Ascending aorta (tissue), 2 donors: Measurements from ENCODE around the gene GIPC1. TPM values are rescaled to one million over a fixed set of nuclear protein-coding genes. Genes with fewer than 3 reads are reported as not detected.

Experiments
- DNase-seq, 2 donors: peaks; one replicate each; pipeline ENCODE4 v3.0.0-alpha.2; 2019; ENCODE audit warnings: low spot score in 2 of 2
- H3K27ac ChIP-seq, 2 donors: fragments of 200-600 bp; sonication (generic); one replicate each; pipeline ENCODE4 v1.5.1; 2016 to 2017; ENCODE audit warnings: mild to moderate bottlenecking in 1 of 2
- H3K27me3 ChIP-seq: fragments of 200-600 bp; sonication (generic); one replicate; pipeline ENCODE4 v1.5.1; 2017
- H3K36me3 ChIP-seq, 2 donors: fragments of 200-600 bp; sonication (generic); one replicate each; pipeline ENCODE4 v1.5.1; 2016
- H3K4me1 ChIP-seq, 2 donors: fragments of 200-600 bp; sonication (generic); one replicate each; pipeline ENCODE4 v1.5.1; 2016 to 2017; ENCODE audit warnings: mild to moderate bottlenecking in 1 of 2
- H3K4me3 ChIP-seq, 2 donors: fragments of 200-600 bp; sonication (generic); one replicate each; pipeline ENCODE4 v1.5.1; 2016 to 2017; ENCODE audit warnings: mild to moderate bottlenecking in 1 of 2
- H3K9me3 ChIP-seq, 2 donors: fragments of 200-600 bp; sonication (generic); one replicate each; pipeline ENCODE4 v1.5.1; 2016
- CTCF ChIP-seq, 3 experiments: fragments of 200-600 bp in 2 of 3; fragments of 450-650 bp in 1 of 3; sonication (generic) in 2 of 3; IDR thresholded peaks; one replicate each; pipeline ENCODE4 v1.5.1; 2016 to 2019; ENCODE audit warnings: antibody characterized with exemption in 3 of 3, mild to moderate bottlenecking in 1 of 3, moderate library complexity in 1 of 3
- intact Hi-C: fragments of 100-400 bp; cut with DNase I; formaldehyde crosslinking; loops from one replicate; pipeline ENCODE4 v1.15.1; 2023
- total RNA-seq: library from RNA; depleted of rRNA; stranded (reverse); fragments of >200 nt; gene quantifications from one replicate; pipeline ENCODE4 v1.1.0, GENCODE V29; 2016

The GIPC1 gene
- total RNA-seq, 1 donor from 2014 or later = 123 TPM

GRCh38 chr19:14502334-14503092 is 6.6 kb upstream of the GIPC1 start:
- TF ChIP-seq CTCF (IDR thresholded peaks at IDR 0.05) = no peak
- intact Hi-C loops = no loop called here

GRCh38 chr19:14497228-14497921 is 1.4 kb upstream of the GIPC1 start:
- Histone ChIP-seq H3K4me1 (peaks cover 0 to 17% of the 10 kb centered on the region in 2 donors), H3K27ac (peak overlapping the region; percentile 24 to 51)
- intact Hi-C loops = loop anchor here (5.0 kb wide), 2 partner anchors 190 to 415 kb away; no protein-coding TSS in a partner anchor

More at GRCh38 chr19:14502334-14503092, 6.6 kb upstream of the GIPC1 start:
- Histone ChIP-seq H3K27ac (no peak overlapping the region), H3K27me3 (no peaks in the 10 kb centered on the region), H3K36me3 (no peaks in the 10 kb centered on the region), H3K4me3 (no peak overlapping the region), H3K4me1 (no peaks in the 10 kb centered on the region), H3K9me3 (no peaks in the 10 kb centered on the region)
- no peak for DNase-seq

GRCh38 chr19:14496834-14497227 is 904 bp upstream of the GIPC1 start:
- H3K4me3 ChIP-seq = peak overlapping the region in 1 of 2 donors; percentile 90
- peaks cover 3 to 4% of the 10 kb centered on the region in 2 donors for H3K36me3 ChIP-seq
- no peaks in the 10 kb centered on the region for H3K27me3 ChIP-seq
- H3K27ac ChIP-seq = peak overlapping the region; percentile 24 to 51
- no peak for TF ChIP-seq CTCF (IDR thresholded peaks at IDR 0.05)
- DNase-seq = no peak
- intact Hi-C loops = loop anchor here (1.0 to 5.0 kb wide), 4 partner anchors 21 to 415 kb away; partner anchors contain the start of genes DNAJB1 and TECR
- H3K9me3 ChIP-seq = no peaks in the 10 kb centered on the region
- peaks cover 0 to 17% of the 10 kb centered on the region in 2 donors for H3K4me1 ChIP-seq

More at GRCh38 chr19:14497228-14497921, 1.4 kb upstream of the GIPC1 start:
- no peak for TF ChIP-seq CTCF (IDR thresholded peaks at IDR 0.05)
- DNase-seq = no peak
- Histone ChIP-seq H3K9me3 (no peaks in the 10 kb centered on the region), H3K36me3 (peaks cover 0 to 3% of the 10 kb centered on the region in 2 donors), H3K4me3 (no peak overlapping the region), H3K27me3 (no peaks in the 10 kb centered on the region)

GRCh38 chr19:14495672-14496028 is 277 bp downstream of the GIPC1 start:
- intact Hi-C loops = loop anchor here (1.0 to 5.0 kb wide), 4 partner anchors 23 to 413 kb away; partner anchors contain the start of genes DNAJB1 and TECR
- peak overlapping the region; percentile 36 to 53 for H3K27ac ChIP-seq
- no peaks in the 10 kb centered on the region for H3K27me3 ChIP-seq
- TF ChIP-seq CTCF (IDR thresholded peaks at IDR 0.05) = no peak
- DNase-seq = no peak
- peaks cover 0 to 17% of the 10 kb centered on the region in 2 donors for H3K4me1 ChIP-seq
- H3K4me3 ChIP-seq = peak overlapping the region; percentile 90 to 93
- H3K9me3 ChIP-seq = no peaks in the 10 kb centered on the region
- H3K36me3 ChIP-seq = peaks cover 12 to 14% of the 10 kb centered on the region in 2 donors

- peaks cover 0 to 17% of the 10 kb centered on the region in 2 donors for H3K4me1 ChIP-seq
These were observed 836 bp downstream of the GIPC1 start for GRCh38 chr19:14494910-14495671.

More at GRCh38 chr19:14494910-14495671, 836 bp downstream of the GIPC1 start:
- H3K27me3 ChIP-seq = no peaks in the 10 kb centered on the region
- intact Hi-C loops = loop anchor here (5.0 kb wide), 2 partner anchors 192 to 413 kb away; no protein-coding TSS in a partner anchor
- no peak for DNase-seq
- H3K9me3 ChIP-seq = no peaks in the 10 kb centered on the region
- TF ChIP-seq CTCF (IDR thresholded peaks at IDR 0.05) = no peak
- H3K4me3 ChIP-seq = peak overlapping the region; percentile 90 to 93
- peak overlapping the region; percentile 36 to 53 for H3K27ac ChIP-seq
- H3K36me3 ChIP-seq = peaks cover 15 to 20% of the 10 kb centered on the region in 2 donors
